KBM-7 (cell line): ENCODE measurements around the gene CAPS.
"Not testable (repeated sequence)": the region's sequence is repeated elsewhere in the genome, so short reads cannot be mapped to it uniquely, and the experiment has no call there.

Experiments
- DNase-seq: peaks from one replicate; pipeline ENCODE4 v3.0.0-alpha.2; 2015
- in situ Hi-C: fragments of 300-500 bp; cut with MboI; formaldehyde crosslinking; loops from 2 replicates; pipeline ENCODE4 v1.14.3; 2020; ENCODE audit warnings: low sequenced_read_pairs, low pct_unique_long_range_greater_than_20kb, mixed read lengths

Gene CAPS

GRCh38 chr19:5913739-5914357, at the start of gene CAPS:
Gene CAPS (plus strand): TSS chr19:5914254. CDS start chr19:5914407, 153 bp downstream.
- in situ Hi-C loops = no loop called here
- DNase-seq = no peak

- no peak for DNase-seq
- in situ Hi-C loops = no loop called here
Measured at GRCh38 chr19:5864725-5865486, 49.1 kb upstream of the CAPS start.

- no peak for DNase-seq
- in situ Hi-C loops = no loop called here
Measured at GRCh38 chr19:5865772-5866171, 48.3 kb upstream of the CAPS start.

- in situ Hi-C loops = no loop called here
- no peak for DNase-seq
Measured at GRCh38 chr19:5867201-5868136, 46.6 kb upstream of the CAPS start.

GRCh38 chr19:5870986-5871394, 43.1 kb upstream of the CAPS start:
- no peak for DNase-seq
- in situ Hi-C loops = no loop called here

- no peak for DNase-seq
- in situ Hi-C loops = no loop called here
Measured at GRCh38 chr19:5873617-5874199, 40.3 kb upstream of the CAPS start.

GRCh38 chr19:5874496-5874895, 39.6 kb upstream of the CAPS start:
- in situ Hi-C loops, DNase-seq: not testable (repeated sequence)

- in situ Hi-C loops = no loop called here
- no peak for DNase-seq
Measured at GRCh38 chr19:5877427-5877826, 36.6 kb upstream of the CAPS start.

- DNase-seq = no peak
- in situ Hi-C loops = no loop called here
Measured at GRCh38 chr19:5877882-5878281, 36.2 kb upstream of the CAPS start.

GRCh38 chr19:5880196-5880595, 33.9 kb upstream of the CAPS start:
- DNase-seq = no peak
- in situ Hi-C loops = no loop called here

- no peak for DNase-seq
- in situ Hi-C loops = no loop called here
Measured at GRCh38 chr19:5880604-5881078, 33.4 kb upstream of the CAPS start.

GRCh38 chr19:5881543-5882299, 32.3 kb upstream of the CAPS start:
- in situ Hi-C loops = no loop called here

GRCh38 chr19:5882421-5882968, 31.6 kb upstream of the CAPS start:
- DNase-seq = no peak
- in situ Hi-C loops = no loop called here

More at GRCh38 chr19:5881543-5882299, 32.3 kb upstream of the CAPS start:
- DNase-seq = no peak

GRCh38 chr19:5883157-5883873, 30.7 kb upstream of the CAPS start:
- in situ Hi-C loops, DNase-seq: not testable (repeated sequence)

- DNase-seq, in situ Hi-C loops: not testable (repeated sequence)
Measured at GRCh38 chr19:5884065-5884811, 29.8 kb upstream of the CAPS start.

- no peak for DNase-seq
- in situ Hi-C loops = no loop called here
Measured at GRCh38 chr19:5889288-5889971, 24.6 kb upstream of the CAPS start.
